OCI-LY1 (cell line): Measurements from ENCODE around the gene CLEC14A.

ENCODE experiments used
- H2AFZ ChIP-seq: fragments of 200-600 bp; sonication (generic), shearing (Covaris generic); 2 replicates; pipeline ENCODE4 v1.6.0; 2014; ENCODE audit warnings: antibody characterized with exemption, mild to moderate bottlenecking, low read length
- H3F3A ChIP-seq: fragments of 200-600 bp; sonication (generic), shearing (Covaris generic); 2 replicates; pipeline ENCODE4 v1.6.0; 2014; ENCODE audit warnings: mild to moderate bottlenecking, antibody characterized with exemption, low read length, moderate library complexity; ENCODE audit not compliant: insufficient read depth
- H3K27ac ChIP-seq: fragments of 200-600 bp; sonication (generic); 2 replicates; pipeline ENCODE4 v1.5.1; 2014; ENCODE audit warnings: low read length, mixed run types, mild to moderate bottlenecking, low read depth; ENCODE audit not compliant: poor library complexity, severe bottlenecking
- H3K27me3 ChIP-seq: fragments of 200-600 bp; sonication (generic); 2 replicates; pipeline ENCODE4 v1.6.0; 2014; ENCODE audit warnings: antibody characterized with exemption, mild to moderate bottlenecking, low read length, moderate library complexity; ENCODE audit not compliant: insufficient read depth
- H3K36me3 ChIP-seq: fragments of 200-600 bp; sonication (generic); 2 replicates; pipeline ENCODE4 v1.6.1; 2014; ENCODE audit warnings: mild to moderate bottlenecking, antibody characterized with exemption, low read length, moderate library complexity, mixed read lengths; ENCODE audit not compliant: insufficient read depth
- H3K4me1 ChIP-seq: fragments of 200-600 bp; sonication (generic); 2 replicates; pipeline ENCODE4 v1.5.1; 2014; ENCODE audit warnings: mild to moderate bottlenecking, low read length, moderate library complexity; ENCODE audit not compliant: insufficient read depth, severe bottlenecking
- H3K4me2 ChIP-seq: fragments of 200-600 bp; sonication (generic), shearing (Covaris generic); 2 replicates; pipeline ENCODE4 v1.6.1; 2014; ENCODE audit warnings: low read length
- H3K4me3 ChIP-seq: fragments of 200-600 bp; sonication (generic); 2 replicates; pipeline ENCODE4 v1.5.1; 2014; ENCODE audit warnings: low read length, low read depth, mild to moderate bottlenecking, mixed read lengths; ENCODE audit not compliant: poor library complexity, severe bottlenecking
- H3K79me2 ChIP-seq: fragments of 200-600 bp; shearing (Covaris generic); 2 replicates; pipeline ENCODE4 v1.6.1; 2016; ENCODE audit warnings: mixed run types, low read length, mixed read lengths; ENCODE audit not compliant: insufficient read depth
- H3K9ac ChIP-seq: fragments of 200-600 bp; sonication (generic), shearing (Covaris generic); 2 replicates; pipeline ENCODE4 v1.6.1; 2014; ENCODE audit warnings: mild to moderate bottlenecking, low read length, mixed read lengths
- H3K9me2 ChIP-seq: fragments of 200-600 bp; sonication (generic), shearing (Covaris generic); 2 replicates; pipeline ENCODE4 v1.6.1; 2014; ENCODE audit warnings: low read depth, mild to moderate bottlenecking, low read length, mixed read lengths
- H3K9me3 ChIP-seq: fragments of 200-600 bp; shearing (Covaris generic); 2 replicates; pipeline ENCODE4 v1.6.1; 2014; ENCODE audit warnings: low read length, mixed read lengths
- H4K20me1 ChIP-seq: fragments of 200-600 bp; sonication (generic), shearing (Covaris generic); 2 replicates; pipeline ENCODE4 v1.6.0; 2016; ENCODE audit warnings: mild to moderate bottlenecking, low read length; ENCODE audit not compliant: insufficient read depth
- CTCF ChIP-seq: fragments of 200-600 bp; sonication (generic), shearing (Covaris generic); IDR thresholded peaks from 2 replicates; pipeline ENCODE4 v1.5.1; 2017; ENCODE audit warnings: mild to moderate bottlenecking, antibody characterized with exemption, low read length, moderate library complexity, mixed read lengths
- EZH2 ChIP-seq: fragments of 200-600 bp; sonication (generic), shearing (Covaris generic); IDR thresholded peaks from 2 replicates; pipeline ENCODE4 v1.8.0; 2017; ENCODE audit warnings: borderline replicate concordance, mixed run types, mild to moderate bottlenecking, antibody characterized with exemption, low read length, moderate library complexity, mixed read lengths

CLEC14A gene

DNA sequence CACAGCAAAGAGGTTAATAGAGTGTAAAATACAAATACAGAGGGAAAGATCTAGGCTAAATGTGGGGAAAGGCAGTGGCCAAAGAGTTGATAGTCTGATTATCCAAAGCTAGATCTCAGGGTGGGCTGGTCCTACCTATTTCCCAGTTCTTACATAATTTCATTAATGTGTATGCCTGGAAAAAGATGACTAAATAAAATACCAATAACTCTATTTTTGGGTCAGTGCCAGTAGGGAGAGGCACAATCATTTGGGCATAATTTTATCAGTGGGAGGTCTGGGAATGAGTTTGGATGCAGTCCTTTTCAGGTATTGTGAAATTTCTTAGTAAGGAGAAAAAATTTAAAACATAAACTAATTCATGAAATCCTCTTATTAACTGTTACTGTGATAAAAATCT lies 30.6 kb upstream of the CLEC14A start:
- no peaks in the 10 kb centered on the region for H3K36me3 ChIP-seq
- H3K27ac ChIP-seq, result no peak overlapping the region
- H3K27me3 ChIP-seq, result no peaks in the 10 kb centered on the region
- H3K4me1 ChIP-seq, result no peaks in the 10 kb centered on the region
- no peaks in the 10 kb centered on the region for H3F3A ChIP-seq
- H3K9me3 ChIP-seq, result no peaks in the 10 kb centered on the region
- no peak overlapping the region for H3K9ac ChIP-seq
- TF ChIP-seq CTCF (no peak), EZH2 (no peak)
- H4K20me1 ChIP-seq, result no peaks in the 10 kb centered on the region
- no peaks in the 10 kb centered on the region for H3K9me2 ChIP-seq
- no peak overlapping the region for H3K4me2 ChIP-seq
- no peak overlapping the region for H2AFZ ChIP-seq
- H3K79me2 ChIP-seq, result no peaks in the 10 kb centered on the region
- no peak overlapping the region for H3K4me3 ChIP-seq

GRCh38 chr14:38285962-38286361 lies 30.1 kb upstream of the CLEC14A start:
- H3K4me3 ChIP-seq, result no peak overlapping the region
- no peaks in the 10 kb centered on the region for H3F3A ChIP-seq

GRCh38 chr14:38282936-38283335 lies 27.0 kb upstream of the CLEC14A start:
- H3K27ac ChIP-seq, result no peak overlapping the region
- TF ChIP-seq CTCF (no peak), EZH2 (no peak)
- no peaks in the 10 kb centered on the region for H3K4me1 ChIP-seq
- no peak overlapping the region for H2AFZ ChIP-seq
- H4K20me1 ChIP-seq, result no peaks in the 10 kb centered on the region
- H3F3A ChIP-seq, result no peaks in the 10 kb centered on the region
- no peaks in the 10 kb centered on the region for H3K36me3 ChIP-seq
- no peaks in the 10 kb centered on the region for H3K27me3 ChIP-seq
- H3K9ac ChIP-seq, result no peak overlapping the region
- no peak overlapping the region for H3K4me3 ChIP-seq
- no peaks in the 10 kb centered on the region for H3K79me2 ChIP-seq
- H3K9me2 ChIP-seq, result no peaks in the 10 kb centered on the region
- H3K9me3 ChIP-seq, result no peaks in the 10 kb centered on the region
- no peak overlapping the region for H3K4me2 ChIP-seq

More at GRCh38 chr14:38285962-38286361, 30.1 kb upstream of the CLEC14A start:
- no peak overlapping the region for H3K9ac ChIP-seq
- no peak overlapping the region for H3K27ac ChIP-seq
- no peaks in the 10 kb centered on the region for H3K9me2 ChIP-seq
- H2AFZ ChIP-seq, result no peak overlapping the region
- TF ChIP-seq CTCF (no peak), EZH2 (no peak)
- no peaks in the 10 kb centered on the region for H3K9me3 ChIP-seq
- no peaks in the 10 kb centered on the region for H3K79me2 ChIP-seq
- H3K36me3 ChIP-seq, result no peaks in the 10 kb centered on the region
- no peaks in the 10 kb centered on the region for H3K4me1 ChIP-seq
- H3K4me2 ChIP-seq, result no peak overlapping the region
- H4K20me1 ChIP-seq, result no peaks in the 10 kb centered on the region
- no peaks in the 10 kb centered on the region for H3K27me3 ChIP-seq
